OCI-LY7 (cell line): Measurements from ENCODE around the gene LPO. TPM values are rescaled to one million over a fixed set of nuclear protein-coding genes. Genes with fewer than 3 reads are reported as not detected.

ENCODE experiments used
- BruUV-seq: library from RNA; stranded (reverse); fragments of 400-500 nt; replicated peaks from 2 replicates; lab custom pipeline; 2021; lab: Mats Ljungman, UMichigan
- CTCF ChIA-PET: fragments of 300-600 bp; sonication (Branson Sonifier 250); formaldehyde crosslinking; loops from one replicate; lab custom pipeline; 2022; ENCODE audit warnings: antibody characterized with exemption; ENCODE audit not compliant: unreplicated experiment; lab: Charles Lee
- POLR2A ChIA-PET: fragments of 300-600 bp; sonication (Branson Sonifier 250); formaldehyde crosslinking; loops from one replicate; lab custom pipeline; 2022; ENCODE audit warnings: antibody characterized with exemption; lab: Charles Lee
- DNase-seq: peaks from one replicate; pipeline ENCODE4 v3.0.0-alpha.2; 2015; ENCODE audit warnings: low spot score
- H2AFZ ChIP-seq: fragments of 200-600 bp; sonication (generic), shearing (Covaris generic); 2 replicates; pipeline ENCODE4 v1.6.1; 2014; ENCODE audit warnings: mild to moderate bottlenecking, antibody characterized with exemption, low read length, moderate library complexity
- H3K27ac ChIP-seq: fragments of 200-600 bp; sonication (generic); 2 replicates; pipeline ENCODE4 v1.5.1; 2014; ENCODE audit warnings: mixed run types, low read depth, mild to moderate bottlenecking, moderate library complexity, low read length, inconsistent platforms; ENCODE audit not compliant: poor library complexity, severe bottlenecking
- H3K36me3 ChIP-seq: fragments of 200-600 bp; sonication (generic); 2 replicates; pipeline ENCODE4 v1.6.1; 2014; ENCODE audit warnings: mild to moderate bottlenecking, antibody characterized with exemption, low read length, moderate library complexity, mixed read lengths; ENCODE audit not compliant: insufficient read depth
- H3K4me1 ChIP-seq: fragments of 200-600 bp; sonication (generic); 2 replicates; pipeline ENCODE4 v1.5.1; 2014; ENCODE audit warnings: mild to moderate bottlenecking, low read length; ENCODE audit not compliant: insufficient read depth, poor library complexity, severe bottlenecking
- H3K4me2 ChIP-seq: fragments of 200-600 bp; sonication (generic); 2 replicates; pipeline ENCODE4 v1.6.1; 2014; ENCODE audit warnings: mild to moderate bottlenecking, low read length
- H3K4me3 ChIP-seq: fragments of 200-600 bp; sonication (generic); 2 replicates; pipeline ENCODE4 v1.5.1; 2014; ENCODE audit warnings: mild to moderate bottlenecking, low read depth, low read length; ENCODE audit not compliant: poor library complexity, severe bottlenecking
- H3K79me2 ChIP-seq: fragments of 200-600 bp; sonication (generic); 2 replicates; pipeline ENCODE4 v1.6.1; 2016; ENCODE audit warnings: low read depth, mild to moderate bottlenecking, low read length, moderate library complexity, mixed read lengths; ENCODE audit not compliant: insufficient read depth
- H3K9me2 ChIP-seq: fragments of 200-600 bp; sonication (generic); 2 replicates; pipeline ENCODE4 v1.6.1; 2016; ENCODE audit warnings: mild to moderate bottlenecking, low read length, mixed read lengths; ENCODE audit not compliant: insufficient read depth
- H3K9me3 ChIP-seq: fragments of 200-600 bp; sonication (generic); 2 replicates; pipeline ENCODE4 v1.6.1; 2014; ENCODE audit warnings: mild to moderate bottlenecking, mixed run types, low read length, mixed read lengths
- H4K20me1 ChIP-seq: fragments of 200-600 bp; sonication (generic); 2 replicates; pipeline ENCODE4 v1.6.1; 2014; ENCODE audit warnings: mild to moderate bottlenecking, antibody characterized with exemption, low read length, moderate library complexity, mixed read lengths; ENCODE audit not compliant: insufficient read depth
- EZH2phosphoT487 ChIP-seq: fragments of 200-600 bp; sonication (generic); IDR thresholded peaks from 2 replicates; pipeline ENCODE4 v1.6.1; 2018; ENCODE audit warnings: low read depth, borderline replicate concordance, mild to moderate bottlenecking, mixed run types, antibody characterized with exemption, low read length, moderate library complexity, mixed read lengths
- intact Hi-C: fragments of 100-400 bp; cut with micrococcal nuclease; formaldehyde crosslinking; loops from one replicate; pipeline ENCODE4 v1.10.0; 2022; ENCODE audit not compliant: unreplicated experiment
- total RNA-seq, 2 experiments: library from RNA; depleted of rRNA in 1 of 2; stranded (reverse); fragments of >200 nt in 1 of 2; shearing (Covaris generic) in 1 of 2; gene quantifications; 2 replicates each; pipeline ENCODE4 v1.2.3, GENCODE V29; 2014 to 2022
- TF ChIP-seq, protein P1 (sequence below): fragments of 200-600 bp; sonication (generic); conservative IDR thresholded peaks from 2 replicates; pipeline ENCODE4 v1.5.1; 2014; ENCODE audit warnings: mild to moderate bottlenecking, antibody characterized with exemption, low read length, moderate library complexity, mixed read lengths

The LPO gene
- total RNA-seq, 2 experiments from 2014 or later, result not detected

- no peaks in the 10 kb centered on the region for H4K20me1 ChIP-seq
- BruUV-seq, result no TSS peak
- no peak overlapping the region for H2AFZ ChIP-seq
- H3K4me3 ChIP-seq, result no peak overlapping the region
- H3K4me2 ChIP-seq, result no peak overlapping the region
- no peaks in the 10 kb centered on the region for H3K9me3 ChIP-seq
- POLR2A ChIA-PET, result no interaction called here
- H3K9me2 ChIP-seq, result no peaks in the 10 kb centered on the region
- H3K36me3 ChIP-seq, result no peaks in the 10 kb centered on the region
- CTCF ChIA-PET, result no interaction called here
- no peak overlapping the region for H3K27ac ChIP-seq
- no peak for DNase-seq
- no peak for TF ChIP-seq EZH2phosphoT487
- TF ChIP-seq, protein P1, sequence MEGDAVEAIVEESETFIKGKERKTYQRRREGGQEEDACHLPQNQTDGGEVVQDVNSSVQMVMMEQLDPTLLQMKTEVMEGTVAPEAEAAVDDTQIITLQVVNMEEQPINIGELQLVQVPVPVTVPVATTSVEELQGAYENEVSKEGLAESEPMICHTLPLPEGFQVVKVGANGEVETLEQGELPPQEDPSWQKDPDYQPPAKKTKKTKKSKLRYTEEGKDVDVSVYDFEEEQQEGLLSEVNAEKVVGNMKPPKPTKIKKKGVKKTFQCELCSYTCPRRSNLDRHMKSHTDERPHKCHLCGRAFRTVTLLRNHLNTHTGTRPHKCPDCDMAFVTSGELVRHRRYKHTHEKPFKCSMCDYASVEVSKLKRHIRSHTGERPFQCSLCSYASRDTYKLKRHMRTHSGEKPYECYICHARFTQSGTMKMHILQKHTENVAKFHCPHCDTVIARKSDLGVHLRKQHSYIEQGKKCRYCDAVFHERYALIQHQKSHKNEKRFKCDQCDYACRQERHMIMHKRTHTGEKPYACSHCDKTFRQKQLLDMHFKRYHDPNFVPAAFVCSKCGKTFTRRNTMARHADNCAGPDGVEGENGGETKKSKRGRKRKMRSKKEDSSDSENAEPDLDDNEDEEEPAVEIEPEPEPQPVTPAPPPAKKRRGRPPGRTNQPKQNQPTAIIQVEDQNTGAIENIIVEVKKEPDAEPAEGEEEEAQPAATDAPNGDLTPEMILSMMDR, result no peak
- intact Hi-C loops, result no loop called here
- H3K4me1 ChIP-seq, result no peaks in the 10 kb centered on the region
- no peaks in the 10 kb centered on the region for H3K79me2 ChIP-seq
Observed at GRCh38 chr17:58207451-58207850, 30.9 kb upstream of the LPO start.

DNA sequence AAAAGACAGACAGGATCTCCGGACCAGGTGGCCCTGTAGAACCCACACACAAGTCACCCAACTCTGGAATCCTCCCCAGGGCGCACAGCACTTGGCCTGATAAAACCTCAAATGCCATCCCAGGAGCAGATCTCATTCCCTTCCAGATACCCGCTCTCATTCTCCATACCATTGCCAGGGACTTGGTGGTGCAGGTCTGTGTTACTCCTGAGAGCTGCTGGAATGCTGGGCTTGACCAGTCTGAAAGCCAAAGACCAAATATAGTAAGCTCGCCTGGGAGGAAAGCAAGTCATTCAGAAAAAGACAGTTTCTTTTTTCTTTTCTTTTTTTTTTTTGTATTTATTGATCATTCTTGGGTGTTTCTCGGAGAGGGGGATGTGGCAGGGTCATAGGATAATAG, 30.0 kb upstream of the LPO start:
- POLR2A ChIA-PET, result no interaction called here
- Histone ChIP-seq H3K4me2 (no peak overlapping the region), H3K36me3 (no peaks in the 10 kb centered on the region), H3K9me3 (no peaks in the 10 kb centered on the region), H3K79me2 (no peaks in the 10 kb centered on the region), H3K4me3 (no peak overlapping the region), H2AFZ (no peak overlapping the region), H3K9me2 (no peaks in the 10 kb centered on the region), H4K20me1 (no peaks in the 10 kb centered on the region), H3K4me1 (no peaks in the 10 kb centered on the region), H3K27ac (no peak overlapping the region)
- DNase-seq, result no peak
- BruUV-seq, result no TSS peak
- no peak for TF ChIP-seq EZH2phosphoT487
- TF ChIP-seq, protein P1, result no peak
- intact Hi-C loops, result no loop called here
- CTCF ChIA-PET, result no interaction called here

DNA sequence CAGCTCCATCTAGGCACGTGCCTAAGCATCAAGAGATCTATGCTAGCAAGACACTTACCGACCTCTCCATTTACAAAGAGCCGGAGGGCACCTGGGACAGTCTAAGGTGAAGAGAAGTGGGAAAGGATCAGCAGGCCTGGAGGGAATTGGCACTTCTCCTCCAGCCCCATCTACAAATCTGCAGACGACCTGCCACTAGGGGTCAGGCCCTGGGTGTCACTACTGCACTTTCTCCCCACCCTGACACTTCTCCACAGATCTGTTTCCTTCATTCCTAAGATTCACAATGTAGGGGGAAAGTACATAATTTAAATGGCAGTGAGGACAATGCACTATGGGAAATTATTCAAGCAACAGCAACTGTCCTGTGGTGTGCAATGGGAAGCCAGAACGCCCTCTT, 27.5 kb upstream of the LPO start:
- Histone ChIP-seq H3K9me3 (no peaks in the 10 kb centered on the region), H3K4me3 (no peak overlapping the region), H3K36me3 (no peaks in the 10 kb centered on the region), H3K27ac (no peak overlapping the region), H3K4me2 (no peak overlapping the region), H4K20me1 (no peaks in the 10 kb centered on the region), H3K9me2 (no peaks in the 10 kb centered on the region), H2AFZ (no peak overlapping the region), H3K79me2 (no peaks in the 10 kb centered on the region), H3K4me1 (no peaks in the 10 kb centered on the region)
- no peak for DNase-seq
- ChIA-PET CTCF (no interaction called here), POLR2A (interaction anchor here (0.7 kb wide), 1 partner anchor 20 kb away, joined by 3 read pairs; no protein-coding TSS in a partner anchor)
- TF ChIP-seq, protein P1, result peak; percentile 63
- no peak for TF ChIP-seq EZH2phosphoT487
- intact Hi-C loops, result no loop called here
- BruUV-seq, result no TSS peak
